ENCODE results near the gene SH3PXD2B. TPM values are rescaled to one million over a fixed set of nuclear protein-coding genes. Genes with fewer than 3 reads are reported as not detected.
A peak's percentile ranks its signal among the peaks of the same experiment; 100 is the strongest.

Gene SH3PXD2B
- polyA plus RNA-seq, 3 donors from 2014 or later, result not detected

DNA sequence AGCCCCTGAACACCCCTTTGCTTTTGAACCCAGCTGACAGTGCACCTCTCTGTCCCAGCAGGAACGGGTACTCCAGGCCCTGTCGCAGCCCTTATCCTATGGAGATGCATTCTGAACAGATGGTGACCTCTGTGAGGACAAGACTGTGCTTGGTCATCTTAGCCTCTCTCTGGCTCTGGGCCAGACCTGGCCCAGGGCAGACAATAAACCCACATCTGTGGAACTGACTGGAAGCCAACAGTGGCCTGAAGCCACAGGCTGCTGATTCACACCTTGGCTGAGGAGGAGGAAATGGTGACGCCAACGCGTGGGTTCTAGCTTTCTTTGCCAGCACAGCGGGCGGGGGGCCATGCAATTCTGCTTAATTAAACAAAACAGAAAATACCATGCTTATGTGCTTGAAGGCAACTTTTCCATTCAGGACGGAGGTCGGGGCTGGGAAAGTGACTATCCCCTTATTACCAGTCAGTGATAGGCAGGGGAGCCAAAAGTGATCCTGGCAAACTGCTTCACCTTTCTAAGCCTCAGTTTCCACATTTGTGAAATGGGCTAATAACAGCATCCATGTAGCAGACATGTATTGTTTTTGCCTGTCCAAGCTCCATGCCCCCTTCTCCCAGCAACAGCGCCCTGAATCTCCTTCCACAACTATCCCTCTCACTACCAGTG, 10.8 kb downstream of the SH3PXD2B start:
- Mint-ChIP-seq H3K27ac (peak overlapping the region in 2 of 6 donors; percentile 57 to 71), H3K9me3 (no peaks in the 10 kb centered on the region), H3K4me3 (peak overlapping the region in 1 of 5 donors; percentile 33), H3K4me1 (peaks cover 7 to 10% of the 10 kb centered on the region in 2 donors), H3K27me3 (ENCODE audit: low read depth in 3 of 3) (peaks cover 4 to 13% (median 10%) of the 10 kb centered on the region in 3 donors), H3K36me3 (no peaks in the 10 kb centered on the region)
- DNase-seq, result peak; percentile 47 to 54 (median 50)

DNA sequence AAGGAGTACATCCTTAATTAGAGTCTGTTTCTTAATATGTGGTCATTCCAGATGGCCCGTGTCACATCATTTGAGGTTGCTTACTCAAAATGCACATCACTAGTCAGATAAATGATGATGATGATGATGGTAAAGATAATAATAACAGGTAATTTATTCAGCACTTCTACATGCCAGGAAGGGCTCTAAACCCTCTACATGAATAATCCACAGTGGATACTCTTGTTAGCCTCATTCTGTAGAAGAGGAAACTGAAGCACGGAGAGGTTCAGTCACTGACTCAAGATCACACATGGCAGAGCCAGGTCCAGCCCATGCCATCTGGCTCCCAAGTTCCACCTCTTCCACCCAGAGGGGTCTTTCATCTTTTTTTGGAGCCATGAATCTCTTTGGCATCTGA, 11.7 kb downstream of the SH3PXD2B start:
- peaks cover 3 to 8% (median 7%) of the 10 kb centered on the region in 3 donors for H3K27me3 Mint-ChIP-seq (ENCODE audit: low read depth in 3 of 3)
- H3K36me3 Mint-ChIP-seq, result no peaks in the 10 kb centered on the region
- no peak overlapping the region for H3K27ac Mint-ChIP-seq
- DNase-seq, result no peak
- peaks cover 7 to 10% of the 10 kb centered on the region in 2 donors for H3K4me1 Mint-ChIP-seq
- no peaks in the 10 kb centered on the region for H3K9me3 Mint-ChIP-seq
- H3K4me3 Mint-ChIP-seq, result no peak overlapping the region

DNA sequence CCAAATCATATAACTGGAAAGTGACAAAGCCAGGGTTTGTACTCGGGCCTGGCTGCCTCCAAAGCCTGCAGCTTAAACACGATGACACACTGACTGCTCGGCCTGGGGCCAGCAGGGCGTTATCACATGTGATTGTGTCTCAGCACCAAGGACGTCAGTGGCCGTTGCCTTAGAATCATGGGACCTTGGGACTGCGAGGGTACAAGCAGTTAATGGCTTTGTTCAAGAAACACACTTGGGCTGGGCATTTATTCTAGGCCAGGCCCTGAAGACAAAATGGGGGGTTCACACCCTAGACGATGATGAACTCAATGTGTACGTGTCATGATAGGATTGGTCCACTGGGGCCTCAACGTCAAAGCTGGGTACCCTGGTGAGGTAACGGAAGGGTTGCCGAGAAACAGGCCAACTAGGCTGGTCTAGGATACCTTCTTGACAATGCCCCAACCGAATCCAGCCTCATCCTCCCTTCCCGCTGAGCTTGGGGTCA, 13.0 kb downstream of the SH3PXD2B start:
- no peaks in the 10 kb centered on the region for H3K36me3 Mint-ChIP-seq

DNA sequence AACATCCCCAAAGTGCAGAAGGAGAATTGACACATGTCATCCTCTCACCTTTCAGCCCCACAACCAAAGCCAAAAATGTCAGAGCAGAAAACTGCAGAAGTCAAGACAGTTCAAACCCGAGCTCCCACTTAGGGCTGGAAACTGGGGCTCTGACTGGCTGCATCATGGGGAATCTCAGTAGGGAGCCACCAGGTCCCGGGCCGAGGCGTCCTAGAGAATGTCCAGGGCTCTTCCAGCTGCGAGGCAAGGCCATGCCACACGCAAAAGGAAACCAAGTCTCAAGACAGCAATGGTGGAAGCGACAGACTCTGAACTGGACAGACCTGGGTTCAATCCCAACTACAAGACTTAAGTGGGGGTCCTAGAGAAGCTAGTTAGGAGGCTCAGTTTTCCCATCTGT, 13.8 kb downstream of the SH3PXD2B start:
- Mint-ChIP-seq H3K4me1 (peaks cover 7 to 10% of the 10 kb centered on the region in 2 donors), H3K36me3 (no peaks in the 10 kb centered on the region), H3K4me3 (no peak overlapping the region), H3K9me3 (no peaks in the 10 kb centered on the region), H3K27ac (no peak overlapping the region), H3K27me3 (ENCODE audit: low read depth in 3 of 3) (peaks cover 2 to 8% (median 2%) of the 10 kb centered on the region in 3 donors)
- DNase-seq, result no peak

More for the DNA sequence above, 13.0 kb downstream of the SH3PXD2B start:
- Mint-ChIP-seq H3K4me1 (peaks cover 7 to 10% of the 10 kb centered on the region in 2 donors), H3K4me3 (no peak overlapping the region), H3K27ac (no peak overlapping the region), H3K9me3 (no peaks in the 10 kb centered on the region), H3K27me3 (ENCODE audit: low read depth in 3 of 3) (peaks cover 2 to 8% (median 3%) of the 10 kb centered on the region in 3 donors)
- no peak for DNase-seq

DNA sequence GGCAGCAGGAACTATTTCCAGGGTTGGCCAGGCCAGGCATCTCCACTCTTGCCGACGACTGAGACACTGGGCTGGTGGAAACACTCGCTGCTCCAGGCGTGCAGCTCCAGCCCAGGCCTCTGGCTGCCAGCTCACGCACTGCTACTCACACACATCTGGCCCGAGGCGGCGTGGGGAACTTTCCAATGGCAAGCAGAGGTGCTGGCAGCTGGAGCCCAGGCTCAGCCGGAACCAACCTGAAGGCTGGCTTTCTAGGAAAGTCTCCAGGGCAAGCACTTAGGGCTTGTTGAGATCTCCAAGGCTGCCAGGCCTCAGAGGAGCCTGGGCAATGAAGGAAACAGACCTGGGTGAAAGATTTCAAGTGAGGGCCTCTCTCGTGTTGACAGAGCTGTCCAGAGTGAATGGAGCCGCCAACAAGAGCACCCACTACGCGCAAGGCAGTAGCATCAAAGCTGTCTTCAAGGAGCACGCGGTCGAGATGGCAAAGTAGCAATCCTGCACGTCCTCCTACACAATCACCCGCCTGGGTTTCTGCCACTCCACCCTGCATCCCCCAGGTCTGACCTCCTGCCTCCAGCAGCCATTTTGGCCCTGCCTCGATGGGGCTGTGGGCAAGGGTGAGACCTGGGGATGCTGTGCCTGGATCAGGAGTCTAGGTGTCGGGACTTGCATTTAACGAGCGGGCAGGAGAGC, 14.4 kb downstream of the SH3PXD2B start:
- peaks cover 7 to 10% of the 10 kb centered on the region in 2 donors for H3K4me1 Mint-ChIP-seq
- no peak overlapping the region for H3K27ac Mint-ChIP-seq

DNA sequence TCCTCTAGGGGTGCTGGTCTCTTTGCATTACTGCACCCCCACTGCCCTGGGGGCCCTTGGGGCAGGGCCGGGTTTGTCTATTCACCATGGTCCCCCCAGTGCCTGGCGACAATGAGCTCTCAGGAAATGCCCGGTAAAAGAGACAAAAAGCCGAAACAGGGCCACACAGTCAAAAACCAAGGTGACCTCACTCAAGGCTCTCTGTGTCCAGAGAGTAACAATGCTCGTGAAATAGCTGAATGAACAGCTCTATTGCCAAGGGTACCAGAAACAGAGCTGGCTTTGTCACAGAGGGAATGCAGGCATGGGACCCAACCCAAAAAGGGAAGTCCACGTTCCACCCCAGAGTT, 16.0 kb downstream of the SH3PXD2B start:
- Mint-ChIP-seq H3K36me3 (no peaks in the 10 kb centered on the region), H3K9me3 (no peaks in the 10 kb centered on the region), H3K27ac (no peak overlapping the region), H3K4me3 (no peak overlapping the region), H3K4me1 (peaks cover 2 to 6% of the 10 kb centered on the region in 2 donors), H3K27me3 (ENCODE audit: low read depth in 3 of 3) (peaks cover 2 to 6% (median 3%) of the 10 kb centered on the region in 3 donors)
- no peak for DNase-seq

More for the DNA sequence above, 14.4 kb downstream of the SH3PXD2B start:
- DNase-seq, result no peak
- Mint-ChIP-seq H3K9me3 (no peaks in the 10 kb centered on the region), H3K36me3 (no peaks in the 10 kb centered on the region), H3K4me3 (no peak overlapping the region), H3K27me3 (ENCODE audit: low read depth in 3 of 3) (peaks cover 2 to 8% (median 2%) of the 10 kb centered on the region in 3 donors)

DNA sequence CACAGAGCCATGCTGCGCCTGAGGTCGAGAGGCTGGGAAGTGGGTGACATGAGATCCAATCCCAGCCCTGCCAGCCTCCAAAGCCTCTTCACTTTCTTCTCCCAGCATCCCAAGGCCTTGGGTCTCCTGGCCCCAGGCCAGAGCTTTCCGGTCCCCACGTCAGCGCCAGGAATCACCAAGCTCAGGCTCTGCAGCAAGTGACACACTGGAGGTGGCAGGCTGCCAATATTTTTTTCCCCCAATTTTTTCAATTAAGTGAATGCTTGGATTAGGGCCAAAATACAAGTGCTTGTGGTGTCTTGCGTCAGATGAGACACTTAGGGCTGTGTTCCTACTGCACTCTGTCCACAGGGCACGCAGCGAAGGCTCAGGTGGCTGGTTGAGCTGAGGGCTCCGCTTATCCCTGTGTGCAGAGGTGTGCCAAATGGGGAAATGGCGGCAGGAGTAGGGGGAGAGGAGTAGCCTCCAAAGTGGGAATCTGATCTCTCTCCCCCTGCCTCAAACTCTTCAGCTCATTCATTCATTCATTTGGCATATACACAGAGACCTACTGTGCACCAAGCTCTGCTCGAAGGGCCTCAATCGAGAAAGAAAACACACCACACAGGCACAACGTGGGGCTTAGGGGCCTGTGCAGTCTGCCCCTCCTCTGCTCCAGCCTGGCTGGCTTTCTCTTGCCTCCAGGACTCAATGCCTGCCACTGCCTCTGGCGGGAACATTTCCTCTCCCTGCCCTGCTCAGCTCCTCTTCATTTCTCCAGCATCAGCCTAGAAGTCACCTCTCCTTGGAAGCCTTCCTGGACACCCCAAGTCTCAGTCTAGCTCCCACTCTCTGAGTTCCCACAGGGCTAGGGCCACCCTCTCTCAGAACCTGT, 16.6 kb downstream of the SH3PXD2B start:
- H3K36me3 Mint-ChIP-seq, result no peaks in the 10 kb centered on the region
- no peak overlapping the region for H3K27ac Mint-ChIP-seq
- H3K27me3 Mint-ChIP-seq (ENCODE audit: low read depth in 3 of 3), result peaks cover 1 to 6% (median 2%) of the 10 kb centered on the region in 3 donors
- H3K4me3 Mint-ChIP-seq, result no peak overlapping the region
- H3K9me3 Mint-ChIP-seq, result no peaks in the 10 kb centered on the region
- H3K4me1 Mint-ChIP-seq, result no peaks in the 10 kb centered on the region
- no peak for DNase-seq

DNA sequence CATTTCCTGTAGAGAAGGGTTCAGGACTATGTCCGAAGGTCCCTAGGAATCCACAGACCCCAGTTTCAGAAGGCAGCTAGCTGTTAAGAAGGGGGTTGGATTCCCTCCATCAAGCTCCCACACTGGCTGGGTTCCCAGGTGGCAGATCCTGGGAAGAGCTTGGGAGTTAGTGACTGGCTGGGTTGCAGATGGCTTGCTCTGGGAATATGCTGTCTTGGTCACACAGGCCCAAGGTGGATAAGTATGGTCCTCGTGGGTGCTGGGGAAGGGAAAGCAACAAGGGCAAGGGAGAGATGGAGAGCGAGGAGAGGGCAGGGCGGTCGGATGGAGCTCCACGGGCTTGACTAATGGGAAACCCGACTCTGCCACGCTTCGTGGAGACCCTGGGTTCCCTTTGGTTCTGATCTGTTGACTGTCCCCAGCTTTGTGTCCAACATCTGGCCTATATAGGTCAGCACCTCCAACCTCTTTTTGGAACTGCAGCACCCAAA, 17.4 kb downstream of the SH3PXD2B start:
- Mint-ChIP-seq H3K27me3 (ENCODE audit: low read depth in 3 of 3) (peaks cover 1 to 6% (median 2%) of the 10 kb centered on the region in 3 donors), H3K27ac (no peak overlapping the region), H3K36me3 (no peaks in the 10 kb centered on the region), H3K4me1 (no peaks in the 10 kb centered on the region), H3K9me3 (no peaks in the 10 kb centered on the region), H3K4me3 (no peak overlapping the region)
- no peak for DNase-seq

DNA sequence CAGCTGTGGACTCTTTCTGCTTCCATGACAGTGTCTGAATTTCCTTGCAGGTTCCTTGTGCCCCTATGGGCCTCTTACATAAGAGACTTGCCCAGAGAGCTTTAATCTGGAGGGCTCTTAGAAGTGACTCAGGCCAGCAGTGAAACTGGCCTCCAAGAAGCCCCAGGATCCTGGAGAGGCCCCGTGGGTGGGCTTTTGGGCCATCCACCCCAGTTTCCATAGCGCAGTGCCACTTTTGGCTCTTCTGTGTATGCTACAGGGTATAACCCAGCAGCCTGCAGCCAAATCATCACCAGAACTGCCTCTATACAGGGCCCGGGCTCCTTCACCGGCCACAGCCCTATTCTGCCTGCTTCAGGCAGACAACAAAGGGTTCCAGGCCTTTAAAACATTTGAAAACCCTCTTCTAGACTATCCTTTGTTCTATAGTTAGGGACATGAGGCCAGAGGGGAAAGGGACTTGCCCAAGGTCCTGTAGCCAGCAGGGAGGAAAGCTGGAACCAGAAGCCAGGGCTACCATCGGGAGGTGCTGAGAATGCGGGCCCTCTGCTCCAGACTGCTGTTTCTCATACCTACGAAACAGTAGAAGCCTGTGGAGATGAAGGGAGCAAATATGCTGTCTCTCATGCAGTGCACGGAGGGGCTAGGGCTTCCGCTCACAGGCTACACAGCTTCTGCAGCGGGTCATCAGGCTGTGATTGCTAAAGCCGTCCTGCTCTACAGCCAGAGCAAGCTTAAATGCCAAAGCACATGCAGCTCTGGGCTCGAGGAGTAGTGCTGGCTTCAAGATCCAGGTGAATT, 18.0 kb downstream of the SH3PXD2B start:
- Mint-ChIP-seq H3K9me3 (no peaks in the 10 kb centered on the region), H3K4me1 (no peaks in the 10 kb centered on the region), H3K36me3 (no peaks in the 10 kb centered on the region), H3K27ac (no peak overlapping the region), H3K27me3 (ENCODE audit: low read depth in 3 of 3) (peaks cover under 1 to 6% (median 2%) of the 10 kb centered on the region in 3 donors), H3K4me3 (no peak overlapping the region)
- no peak for DNase-seq

DNA sequence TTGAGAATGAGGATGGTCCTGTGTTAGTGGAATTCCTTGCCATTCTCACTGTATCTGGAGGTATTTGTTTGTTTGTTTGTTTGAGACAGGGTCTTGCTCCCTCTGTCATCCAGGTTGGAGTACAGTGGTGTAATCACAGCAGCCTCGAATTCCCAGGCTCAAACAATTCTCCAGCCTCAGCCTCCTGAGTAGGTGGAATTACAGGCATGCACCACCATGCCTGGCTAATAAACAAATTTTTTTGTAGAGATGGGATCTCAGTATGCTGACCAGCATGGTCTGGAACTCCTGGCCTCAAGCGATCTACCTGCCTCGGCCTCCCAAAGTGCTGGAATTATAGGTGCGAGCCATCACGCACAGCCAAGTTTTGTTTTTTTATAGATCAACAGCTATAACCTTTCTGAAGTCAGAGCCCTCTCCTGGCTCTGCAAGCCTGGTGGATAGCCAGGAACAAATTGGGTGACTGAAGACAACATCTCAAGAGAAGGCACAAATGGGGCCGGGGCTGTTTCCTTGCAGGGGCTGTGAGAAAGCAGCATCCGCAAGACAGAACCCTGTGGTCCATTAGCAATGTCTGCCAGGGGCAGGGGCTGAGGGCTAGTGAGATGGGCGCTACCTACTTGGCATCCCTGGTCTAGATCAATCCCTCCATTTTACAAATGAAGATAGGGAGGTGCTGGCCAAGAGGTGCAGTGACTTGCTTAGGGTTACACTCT, 18.8 kb downstream of the SH3PXD2B start:
- no peak overlapping the region for H3K4me3 Mint-ChIP-seq
- DNase-seq, result no peak
- H3K36me3 Mint-ChIP-seq, result no peaks in the 10 kb centered on the region
- H3K27ac Mint-ChIP-seq, result no peak overlapping the region
- H3K27me3 Mint-ChIP-seq (ENCODE audit: low read depth in 3 of 3), result peaks cover 0 to 6% (median 2%) of the 10 kb centered on the region in 3 donors
- H3K4me1 Mint-ChIP-seq, result no peaks in the 10 kb centered on the region
- H3K9me3 Mint-ChIP-seq, result no peaks in the 10 kb centered on the region

DNA sequence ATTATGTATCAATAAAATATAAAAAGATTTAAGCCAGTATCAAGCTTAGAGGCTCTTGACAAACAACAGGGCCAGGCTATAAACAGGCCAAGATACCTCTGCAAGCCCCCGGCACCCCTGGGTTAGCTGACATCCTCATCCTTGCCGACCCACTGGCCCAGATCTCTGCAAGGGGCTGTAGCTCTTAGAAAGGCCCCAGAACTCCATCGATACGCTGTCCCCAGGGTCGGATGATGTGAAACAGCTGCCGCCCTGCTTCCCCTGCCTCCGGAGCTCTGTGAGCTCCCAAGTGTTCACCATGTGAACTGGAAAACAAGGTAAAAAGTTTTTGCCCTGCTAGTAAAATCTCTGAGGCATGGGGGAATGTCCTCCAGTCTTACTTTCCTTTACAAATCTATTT, 20.1 kb downstream of the SH3PXD2B start:
- Mint-ChIP-seq H3K9me3 (no peaks in the 10 kb centered on the region), H3K27ac (no peak overlapping the region), H3K36me3 (no peaks in the 10 kb centered on the region), H3K4me1 (no peaks in the 10 kb centered on the region), H3K27me3 (ENCODE audit: low read depth in 3 of 3) (peaks cover 0 to 5% (median 2%) of the 10 kb centered on the region in 3 donors), H3K4me3 (no peak overlapping the region)
- no peak for DNase-seq

DNA sequence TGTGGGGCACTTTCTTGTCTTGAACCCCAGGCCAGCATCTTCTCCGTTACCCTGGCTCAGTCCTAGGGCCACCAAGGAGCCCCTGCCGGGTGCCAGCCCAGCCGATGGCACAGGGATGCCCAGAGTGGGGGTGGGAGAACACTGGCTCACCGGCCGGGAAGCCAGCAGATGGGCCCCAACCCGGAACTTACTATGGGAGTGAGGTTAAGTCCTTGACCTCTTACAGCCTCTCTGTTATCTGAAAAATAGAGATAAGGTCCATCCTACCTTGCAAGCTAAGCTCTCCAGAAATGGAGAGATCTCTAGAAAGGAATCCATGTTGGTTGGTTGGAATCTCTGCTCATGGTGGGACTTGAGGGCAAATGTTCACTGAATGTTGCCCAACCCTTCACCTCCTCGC, 20.8 kb downstream of the SH3PXD2B start:
- DNase-seq, result no peak
- Mint-ChIP-seq H3K9me3 (no peaks in the 10 kb centered on the region), H3K27ac (no peak overlapping the region), H3K27me3 (ENCODE audit: low read depth in 3 of 3) (peaks cover 0 to 5% (median 2%) of the 10 kb centered on the region in 3 donors), H3K4me3 (no peak overlapping the region), H3K4me1 (no peaks in the 10 kb centered on the region), H3K36me3 (no peaks in the 10 kb centered on the region)
